RPMI7951 (cell line): Measurements from ENCODE around the gene C4B. TPM values are rescaled to one million over a fixed set of nuclear protein-coding genes. Genes with fewer than 3 reads are reported as not detected.
"Not testable (repeated sequence)": the region's sequence is repeated elsewhere in the genome, so short reads cannot be mapped to it uniquely, and the experiment has no call there.

ENCODE experiments used
- DNase-seq: peaks from one replicate; pipeline ENCODE4 v3.0.0-alpha.2; 2012; ENCODE audit warnings: low read depth
- total RNA-seq: library from RNA; depleted of rRNA; stranded (reverse); fragments of >200 nt; shearing (Covaris generic); gene quantifications from 2 replicates; pipeline ENCODE4 v1.2.3, GENCODE V29; 2014

The C4B gene
- total RNA-seq, 1 experiment from 2014 or later = 0.72 TPM

- no peak for DNase-seq
Observed at GRCh38 chr6:32050562-32050961, 36.0 kb downstream of the C4B start.

- not testable (repeated sequence) for DNase-seq
Observed at GRCh38 chr6:32052626-32053025, 38.0 kb downstream of the C4B start.

GRCh38 chr6:32053314-32053713, 38.7 kb downstream of the C4B start:
- DNase-seq = not testable (repeated sequence)

- DNase-seq = not testable (repeated sequence)
Observed at GRCh38 chr6:32055756-32056155, 41.2 kb downstream of the C4B start.

GRCh38 chr6:32056254-32056653, 41.7 kb downstream of the C4B start:
- no peak for DNase-seq

GRCh38 chr6:32057966-32058365, 43.4 kb downstream of the C4B start:
- no peak for DNase-seq

- no peak for DNase-seq
Observed at GRCh38 chr6:32058511-32058963, 43.9 kb downstream of the C4B start.

- peak; percentile 52 for DNase-seq
Observed at GRCh38 chr6:32060966-32061655, 46.5 kb downstream of the C4B start.

- no peak for DNase-seq
Observed at GRCh38 chr6:32064706-32065105, 50.1 kb downstream of the C4B start.

GRCh38 chr6:32067521-32067920, 52.9 kb downstream of the C4B start:
- DNase-seq = not testable (repeated sequence)

- not testable (repeated sequence) for DNase-seq
Observed at GRCh38 chr6:32068315-32068714, 53.7 kb downstream of the C4B start.

- no peak for DNase-seq
Observed at GRCh38 chr6:32068867-32069266, 54.3 kb downstream of the C4B start.

- DNase-seq = no peak
Observed at GRCh38 chr6:32069460-32069859, 54.9 kb downstream of the C4B start.

- DNase-seq = no peak
Observed at GRCh38 chr6:32069878-32070515, 55.4 kb downstream of the C4B start.

GRCh38 chr6:32070814-32071543, 56.4 kb downstream of the C4B start:
- no peak for DNase-seq

GRCh38 chr6:32073101-32073500, 58.5 kb downstream of the C4B start:
- no peak for DNase-seq

- DNase-seq = no peak
Observed at GRCh38 chr6:32073613-32074012, 59.0 kb downstream of the C4B start.

- no peak for DNase-seq
Observed at GRCh38 chr6:32074996-32075532, 60.5 kb downstream of the C4B start.

GRCh38 chr6:32075781-32076180, 61.2 kb downstream of the C4B start:
- DNase-seq = no peak

- DNase-seq = peak; percentile 63
Observed at GRCh38 chr6:32076321-32076809, 61.8 kb downstream of the C4B start.

GRCh38 chr6:32079566-32080290, 65.1 kb downstream of the C4B start:
- no peak for DNase-seq
